ENCODE data around the gene GMPPA. TPM values are rescaled to one million over a fixed set of nuclear protein-coding genes. Genes with fewer than 3 reads are reported as not detected.

The GMPPA gene
- total RNA-seq, 2 experiments from 2014 or later, result 32.4 to 34.2 TPM

DNA sequence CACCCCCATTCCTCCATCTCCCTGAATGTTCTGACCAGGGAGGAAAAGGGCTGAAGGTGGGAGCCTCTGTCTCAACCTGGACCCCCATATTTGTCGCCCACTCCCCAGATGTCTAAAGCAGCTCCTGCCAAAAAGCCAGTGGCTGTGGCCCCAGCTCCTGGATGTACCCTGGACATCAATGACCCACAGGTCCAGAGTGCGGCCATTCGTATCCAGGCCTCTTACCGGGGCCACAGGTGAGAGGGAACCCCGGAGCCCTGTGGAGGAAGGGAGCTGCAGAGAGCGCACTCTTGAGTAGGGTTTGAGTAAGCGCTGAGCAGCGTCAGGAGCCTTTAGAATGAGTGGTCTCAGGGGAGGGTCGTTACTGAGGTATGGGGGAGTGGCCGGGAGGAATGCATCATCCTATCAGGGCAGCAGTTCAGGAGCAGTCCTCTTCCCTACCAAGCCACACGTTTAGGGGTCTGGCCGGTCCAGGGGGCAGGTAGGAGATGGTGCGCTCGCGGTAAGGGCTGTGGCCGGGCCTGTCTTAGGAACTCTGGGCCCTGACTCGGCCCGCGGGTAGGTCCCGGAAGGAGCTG lies 2.4 kb upstream of the GMPPA start:
- H3K9me3 Mint-ChIP-seq, result no peaks in the 10 kb centered on the region
- H3K4me1 Mint-ChIP-seq (ENCODE audit: low read depth), result peaks cover 32% of the 10 kb centered on the region
- TF ChIP-seq, protein P1, sequence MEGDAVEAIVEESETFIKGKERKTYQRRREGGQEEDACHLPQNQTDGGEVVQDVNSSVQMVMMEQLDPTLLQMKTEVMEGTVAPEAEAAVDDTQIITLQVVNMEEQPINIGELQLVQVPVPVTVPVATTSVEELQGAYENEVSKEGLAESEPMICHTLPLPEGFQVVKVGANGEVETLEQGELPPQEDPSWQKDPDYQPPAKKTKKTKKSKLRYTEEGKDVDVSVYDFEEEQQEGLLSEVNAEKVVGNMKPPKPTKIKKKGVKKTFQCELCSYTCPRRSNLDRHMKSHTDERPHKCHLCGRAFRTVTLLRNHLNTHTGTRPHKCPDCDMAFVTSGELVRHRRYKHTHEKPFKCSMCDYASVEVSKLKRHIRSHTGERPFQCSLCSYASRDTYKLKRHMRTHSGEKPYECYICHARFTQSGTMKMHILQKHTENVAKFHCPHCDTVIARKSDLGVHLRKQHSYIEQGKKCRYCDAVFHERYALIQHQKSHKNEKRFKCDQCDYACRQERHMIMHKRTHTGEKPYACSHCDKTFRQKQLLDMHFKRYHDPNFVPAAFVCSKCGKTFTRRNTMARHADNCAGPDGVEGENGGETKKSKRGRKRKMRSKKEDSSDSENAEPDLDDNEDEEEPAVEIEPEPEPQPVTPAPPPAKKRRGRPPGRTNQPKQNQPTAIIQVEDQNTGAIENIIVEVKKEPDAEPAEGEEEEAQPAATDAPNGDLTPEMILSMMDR (IDR thresholded peaks at IDR 0.05), result no peak
- CTCF ChIA-PET, result interaction anchor here (0.6 to 11.5 kb wide), 29 partner anchors 12 to 424 kb away, joined by 3 to 283 read pairs (median 4); partner anchors contain the start of genes CHPF, DES and TMEM198
- intact Hi-C loops (cut with micrococcal nuclease), result loop anchor here (5.0 kb wide), 1 partner anchor 36 kb away; no protein-coding TSS in a partner anchor
- H3K27ac Mint-ChIP-seq, result no peak overlapping the region
- H3K4me3 Mint-ChIP-seq, result no peak overlapping the region
- peaks cover 4% of the 10 kb centered on the region for H3K36me3 Mint-ChIP-seq (ENCODE audit: low read depth)
- DNase-seq, result no peak
- POLR2A ChIA-PET, result interaction anchor here (0.9 kb wide), 2 partner anchors 29 to 109 kb away, joined by 3 to 4 read pairs; partner anchors contain the start of gene DNPEP
- ATAC-seq, result no peak
- peaks cover 54% of the 10 kb centered on the region for H3K27me3 Mint-ChIP-seq

DNA sequence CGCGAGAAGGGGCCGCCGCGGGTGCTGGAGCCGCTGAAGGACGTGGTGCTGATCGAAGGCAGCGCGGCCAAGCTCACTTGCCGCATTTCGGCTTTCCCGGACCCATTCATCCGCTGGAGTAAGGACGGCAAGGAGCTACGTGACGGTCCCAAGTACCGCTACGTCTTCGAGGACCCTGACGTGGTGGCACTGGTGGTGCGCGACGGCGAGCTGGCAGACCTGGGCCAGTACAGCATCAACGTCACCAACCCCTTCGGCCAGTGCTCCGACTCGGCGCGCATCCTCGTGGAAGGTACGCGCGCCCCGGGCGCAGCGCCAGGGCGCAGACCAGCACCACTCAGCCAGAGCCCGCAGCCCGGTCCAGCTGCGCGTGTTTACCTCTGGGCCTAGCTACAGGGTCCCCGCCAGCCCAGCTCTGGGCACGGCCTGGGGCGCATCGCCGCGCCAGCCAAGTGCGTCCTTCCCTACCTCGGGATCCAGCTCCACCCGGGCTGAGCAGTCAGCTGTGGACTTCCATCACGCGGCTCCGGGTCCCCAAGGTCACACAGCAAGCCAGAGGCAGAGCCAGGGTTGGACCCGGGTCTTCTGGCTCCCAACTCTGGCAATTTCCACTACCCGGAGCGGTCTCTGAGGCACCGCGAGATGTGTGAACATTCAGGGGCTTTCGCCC lies 1.7 kb upstream of the GMPPA start:
- no peak for DNase-seq
- peak overlapping the region; percentile 92 for H3K4me3 Mint-ChIP-seq
- ChIA-PET CTCF (interaction anchor here (0.7 to 11.5 kb wide), 10 partner anchors 12 to 94 kb away, joined by 3 to 283 read pairs (median 4); partner anchors contain the start of genes CHPF and TMEM198), POLR2A (interaction anchor here (0.9 kb wide), 2 partner anchors 29 to 109 kb away, joined by 3 to 4 read pairs; partner anchors contain the start of gene DNPEP)
- no peak overlapping the region for H3K27ac Mint-ChIP-seq
- H3K36me3 Mint-ChIP-seq (ENCODE audit: low read depth), result peaks cover 6% of the 10 kb centered on the region
- H3K9me3 Mint-ChIP-seq, result no peaks in the 10 kb centered on the region
- H3K27me3 Mint-ChIP-seq, result peaks cover 52% of the 10 kb centered on the region
- intact Hi-C loops (cut with micrococcal nuclease), result loop anchor here (5.0 kb wide), 1 partner anchor 35 kb away; no protein-coding TSS in a partner anchor
- ATAC-seq, result no peak
- TF ChIP-seq, protein P1 (IDR thresholded peaks at IDR 0.05), result no peak
- peaks cover 34% of the 10 kb centered on the region for H3K4me1 Mint-ChIP-seq (ENCODE audit: low read depth)

DNA sequence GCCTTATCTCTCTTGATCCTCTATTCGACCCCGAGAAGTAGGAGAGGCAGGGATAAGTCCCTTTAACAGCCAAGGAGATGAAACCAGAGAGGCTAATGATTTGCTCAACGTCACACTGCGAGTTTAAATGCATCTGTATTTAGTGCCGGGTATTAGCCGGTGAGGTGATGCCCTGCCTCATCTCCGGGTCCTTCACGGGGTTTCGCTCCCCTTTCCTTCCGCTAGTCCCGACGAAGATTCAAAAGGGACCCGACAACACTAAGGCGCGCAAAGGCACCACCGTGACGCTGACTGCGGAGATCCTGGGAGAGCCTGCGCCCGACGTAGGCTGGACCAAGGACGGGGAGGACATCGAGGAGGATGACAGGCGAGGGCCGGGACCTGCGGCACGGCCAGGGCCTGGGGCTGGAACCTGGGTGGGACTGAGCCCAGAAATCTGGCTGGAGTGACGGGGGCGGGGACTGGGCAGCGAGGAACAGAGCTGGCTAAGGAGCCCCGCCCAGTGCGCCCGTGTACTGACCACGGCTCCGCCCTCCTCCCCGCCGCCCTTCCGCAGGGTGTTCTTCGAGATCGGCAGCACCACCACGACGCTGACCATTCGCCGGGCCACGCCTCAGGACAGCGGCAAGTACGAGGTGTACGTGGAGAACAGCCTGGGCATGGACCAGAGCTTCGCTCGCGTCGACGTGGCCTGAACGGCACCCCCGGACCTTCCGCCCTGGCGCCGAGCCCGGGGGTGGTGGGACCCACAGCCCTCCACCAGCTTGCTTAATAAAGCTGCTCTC lies 1.0 kb upstream of the GMPPA start:
- ATAC-seq (no peak), DNase-seq (peak; percentile 36)
- CTCF ChIA-PET, result interaction anchor here (0.8 to 11.5 kb wide), 12 partner anchors 12 to 109 kb away, joined by 3 to 283 read pairs (median 14); partner anchors contain the start of genes CHPF, DNPEP and TMEM198
- POLR2A ChIA-PET, result interaction anchor here (0.6 to 1.7 kb wide), 4 partner anchors 12 to 90 kb away, joined by 3 to 4 read pairs (median 4); no protein-coding TSS in a partner anchor
- intact Hi-C loops (cut with micrococcal nuclease), result loop anchor here (5.0 kb wide), 1 partner anchor 35 kb away; no protein-coding TSS in a partner anchor
- H3K36me3 Mint-ChIP-seq (ENCODE audit: low read depth), result peaks cover 7% of the 10 kb centered on the region
- H3K9me3 Mint-ChIP-seq, result no peaks in the 10 kb centered on the region
- peaks cover 34% of the 10 kb centered on the region for H3K4me1 Mint-ChIP-seq (ENCODE audit: low read depth)
- peak overlapping the region; percentile 92 for H3K4me3 Mint-ChIP-seq
- TF ChIP-seq, protein P1 (IDR thresholded peaks at IDR 0.05), result no peak
- H3K27ac Mint-ChIP-seq, result no peak overlapping the region
- H3K27me3 Mint-ChIP-seq, result peaks cover 48% of the 10 kb centered on the region

DNA sequence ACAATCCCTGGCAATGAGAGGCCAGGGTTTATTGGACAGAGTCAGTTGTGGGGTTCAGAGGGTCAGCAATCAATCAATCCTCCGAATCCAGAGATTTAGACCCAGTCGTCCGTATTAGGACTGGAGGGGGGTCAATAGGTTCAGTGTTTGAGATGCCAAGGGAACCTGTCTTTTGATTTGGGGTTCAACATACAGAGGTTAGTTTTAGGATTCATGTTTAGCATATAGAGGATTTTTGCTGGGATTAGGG lies 292 bp downstream of the GMPPA start:
- peaks cover 8% of the 10 kb centered on the region for H3K36me3 Mint-ChIP-seq (ENCODE audit: low read depth)
- H3K4me3 Mint-ChIP-seq, result peak overlapping the region; percentile 92
- POLR2A ChIA-PET, result interaction anchor here (1.1 to 1.7 kb wide), 2 partner anchors 13 to 134 kb away, joined by 3 to 4 read pairs; no protein-coding TSS in a partner anchor
- no peak for ATAC-seq
- no peaks in the 10 kb centered on the region for H3K9me3 Mint-ChIP-seq
- no peak for DNase-seq
- CTCF ChIA-PET, result interaction anchor here (0.6 to 11.5 kb wide), 16 partner anchors 10 to 601 kb away, joined by 3 to 283 read pairs (median 5); partner anchors contain the start of genes CHPF, DNPEP and TMEM198
- peaks cover 34% of the 10 kb centered on the region for H3K4me1 Mint-ChIP-seq (ENCODE audit: low read depth)
- intact Hi-C loops (cut with micrococcal nuclease), result loop anchor here (5.0 kb wide), 1 partner anchor 33 kb away; no protein-coding TSS in a partner anchor
- H3K27me3 Mint-ChIP-seq, result peaks cover 43% of the 10 kb centered on the region
- TF ChIP-seq, protein P1 (IDR thresholded peaks at IDR 0.05), result no peak
- H3K27ac Mint-ChIP-seq, result peak overlapping the region; percentile 87
